ENCODE results near the gene MYO10. TPM values are rescaled to one million over a fixed set of nuclear protein-coding genes. Genes with fewer than 3 reads are reported as not detected.

Gene MYO10
- total RNA-seq, 4 donors from 2014 or later: 3.2 to 30.7 (median 22.9) TPM

DNA sequence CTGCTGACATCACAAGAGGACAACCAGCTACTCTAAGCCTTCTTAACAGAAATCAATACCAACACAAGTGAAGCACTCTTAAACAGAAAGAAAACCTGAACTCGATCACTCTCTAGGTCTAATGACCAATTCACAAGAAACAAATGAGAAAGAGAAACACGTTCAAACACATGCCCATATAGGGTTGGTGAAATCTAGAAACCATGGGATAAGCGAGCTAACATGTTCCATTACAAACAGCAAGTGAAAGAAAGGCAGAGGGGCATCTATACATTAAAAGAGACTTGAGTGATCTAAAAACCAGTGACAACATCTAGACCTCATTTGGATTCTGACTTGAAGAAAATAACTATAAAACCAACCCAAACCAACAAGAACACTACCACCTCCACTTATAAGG lies 244.4 kb downstream of the MYO10 start:
- H3K4me1 ChIP-seq: no peaks in the 10 kb centered on the region
- no peak overlapping the region for H3K4me3 ChIP-seq
- no peaks in the 10 kb centered on the region for H3K9me3 ChIP-seq
- intact Hi-C loops (cut with DNase I; ENCODE audit: low total_unique reads): no loop called here
- no peaks in the 10 kb centered on the region for H3K27me3 ChIP-seq
- no peaks in the 10 kb centered on the region for H3K36me3 ChIP-seq
- no peak overlapping the region for H3K27ac ChIP-seq
- TF ChIP-seq, protein P1, sequence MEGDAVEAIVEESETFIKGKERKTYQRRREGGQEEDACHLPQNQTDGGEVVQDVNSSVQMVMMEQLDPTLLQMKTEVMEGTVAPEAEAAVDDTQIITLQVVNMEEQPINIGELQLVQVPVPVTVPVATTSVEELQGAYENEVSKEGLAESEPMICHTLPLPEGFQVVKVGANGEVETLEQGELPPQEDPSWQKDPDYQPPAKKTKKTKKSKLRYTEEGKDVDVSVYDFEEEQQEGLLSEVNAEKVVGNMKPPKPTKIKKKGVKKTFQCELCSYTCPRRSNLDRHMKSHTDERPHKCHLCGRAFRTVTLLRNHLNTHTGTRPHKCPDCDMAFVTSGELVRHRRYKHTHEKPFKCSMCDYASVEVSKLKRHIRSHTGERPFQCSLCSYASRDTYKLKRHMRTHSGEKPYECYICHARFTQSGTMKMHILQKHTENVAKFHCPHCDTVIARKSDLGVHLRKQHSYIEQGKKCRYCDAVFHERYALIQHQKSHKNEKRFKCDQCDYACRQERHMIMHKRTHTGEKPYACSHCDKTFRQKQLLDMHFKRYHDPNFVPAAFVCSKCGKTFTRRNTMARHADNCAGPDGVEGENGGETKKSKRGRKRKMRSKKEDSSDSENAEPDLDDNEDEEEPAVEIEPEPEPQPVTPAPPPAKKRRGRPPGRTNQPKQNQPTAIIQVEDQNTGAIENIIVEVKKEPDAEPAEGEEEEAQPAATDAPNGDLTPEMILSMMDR (IDR thresholded peaks at IDR 0.05): no peak
- no peak for TF ChIP-seq POLR2A (IDR thresholded peaks at IDR 0.05)
- DNase-seq: no peak

DNA sequence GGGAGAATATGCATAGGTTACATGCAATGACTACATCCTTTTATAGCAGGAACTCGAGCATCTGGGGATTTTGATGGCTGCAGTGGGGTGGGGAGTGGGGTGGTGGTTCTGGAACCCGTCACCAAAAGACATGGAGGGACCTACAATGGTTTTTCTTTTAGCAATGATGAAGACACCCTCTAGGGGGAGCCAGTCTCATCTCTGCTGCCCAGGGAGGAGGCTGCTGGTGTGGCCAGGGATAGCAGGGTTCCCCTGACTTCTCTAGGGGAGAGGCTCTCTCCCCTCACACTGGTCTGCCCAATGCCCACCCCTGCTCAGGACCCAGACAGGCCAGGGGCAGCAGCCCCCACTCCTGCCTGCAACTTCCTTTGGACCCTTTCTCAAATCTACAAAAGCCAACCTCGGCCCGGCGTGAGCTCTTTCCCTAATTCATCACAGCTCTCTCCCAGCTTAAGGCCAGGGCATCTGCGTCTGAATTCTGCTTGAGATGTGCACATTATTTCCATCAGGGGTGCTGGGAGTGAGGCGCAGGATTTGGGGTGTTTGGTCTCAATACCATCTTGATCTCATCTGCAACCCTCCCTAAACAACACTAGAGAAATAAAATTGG lies 245.7 kb downstream of the MYO10 start:
- TF ChIP-seq POLR2A (IDR thresholded peaks at IDR 0.05): no peak
- TF ChIP-seq, protein P1 (IDR thresholded peaks at IDR 0.05): peak in 1 of 4 experiments; percentile 6
- Histone ChIP-seq H3K27ac (no peak overlapping the region), H3K4me3 (no peak overlapping the region), H3K9me3 (no peaks in the 10 kb centered on the region), H3K4me1 (no peaks in the 10 kb centered on the region), H3K36me3 (no peaks in the 10 kb centered on the region), H3K27me3 (no peaks in the 10 kb centered on the region)
- intact Hi-C loops (cut with DNase I; ENCODE audit: low total_unique reads): no loop called here
- DNase-seq: no peak

DNA sequence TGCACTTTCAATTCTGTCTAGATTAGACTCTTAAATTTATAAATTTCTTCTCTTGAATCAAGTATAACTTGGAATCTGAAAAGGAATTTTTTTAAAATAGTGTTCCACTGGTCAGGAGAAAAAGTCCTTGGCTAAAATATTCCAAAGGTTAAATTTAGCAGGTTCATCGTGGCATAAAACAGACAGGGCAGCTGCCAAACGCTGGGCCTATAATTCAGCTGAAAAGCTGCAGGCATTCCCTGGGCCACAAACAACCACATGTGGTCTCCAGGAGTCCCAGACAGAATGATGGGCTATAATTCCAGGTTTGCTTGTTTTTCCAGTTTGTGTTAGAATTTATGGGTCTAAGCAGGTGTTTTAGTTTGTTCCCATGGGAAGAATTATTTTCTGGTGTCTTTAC lies 248.2 kb downstream of the MYO10 start:
- intact Hi-C loops (cut with DNase I; ENCODE audit: low total_unique reads): no loop called here

DNA sequence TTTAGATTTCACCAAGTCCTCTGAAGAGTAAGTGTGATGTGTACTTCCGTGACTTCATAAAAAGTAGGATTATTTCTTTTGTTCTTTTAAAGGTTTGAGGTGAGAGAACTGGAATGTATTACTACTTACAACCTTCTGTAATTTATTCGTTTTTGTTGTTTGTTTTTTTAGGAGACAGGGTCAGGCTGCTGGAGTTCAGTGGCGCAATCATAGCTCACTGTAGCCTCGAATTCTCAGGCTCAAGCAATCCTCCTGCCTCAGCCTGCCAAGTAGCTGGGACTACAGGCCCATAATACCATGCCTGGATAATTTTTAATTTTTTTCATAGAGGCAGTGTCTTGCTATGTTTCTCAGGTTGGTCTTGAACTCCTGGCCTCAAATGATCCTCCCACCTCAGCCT lies 251.0 kb downstream of the MYO10 start:
- Histone ChIP-seq H3K27ac (no peak overlapping the region), H3K4me3 (no peak overlapping the region), H3K9me3 (no peaks in the 10 kb centered on the region), H3K27me3 (no peaks in the 10 kb centered on the region), H3K36me3 (no peaks in the 10 kb centered on the region), H3K4me1 (no peaks in the 10 kb centered on the region)
- no peak for DNase-seq
- intact Hi-C loops (cut with DNase I; ENCODE audit: low total_unique reads): no loop called here
- TF ChIP-seq, protein P1 (IDR thresholded peaks at IDR 0.05): no peak
- no peak for TF ChIP-seq POLR2A (IDR thresholded peaks at IDR 0.05)

More for the DNA sequence above, 248.2 kb downstream of the MYO10 start:
- Histone ChIP-seq H3K9me3 (no peaks in the 10 kb centered on the region), H3K27ac (no peak overlapping the region), H3K36me3 (no peaks in the 10 kb centered on the region), H3K4me3 (no peak overlapping the region), H3K27me3 (no peaks in the 10 kb centered on the region), H3K4me1 (no peaks in the 10 kb centered on the region)
- DNase-seq: no peak
- TF ChIP-seq, protein P1 (IDR thresholded peaks at IDR 0.05): no peak
- TF ChIP-seq POLR2A (IDR thresholded peaks at IDR 0.05): no peak

DNA sequence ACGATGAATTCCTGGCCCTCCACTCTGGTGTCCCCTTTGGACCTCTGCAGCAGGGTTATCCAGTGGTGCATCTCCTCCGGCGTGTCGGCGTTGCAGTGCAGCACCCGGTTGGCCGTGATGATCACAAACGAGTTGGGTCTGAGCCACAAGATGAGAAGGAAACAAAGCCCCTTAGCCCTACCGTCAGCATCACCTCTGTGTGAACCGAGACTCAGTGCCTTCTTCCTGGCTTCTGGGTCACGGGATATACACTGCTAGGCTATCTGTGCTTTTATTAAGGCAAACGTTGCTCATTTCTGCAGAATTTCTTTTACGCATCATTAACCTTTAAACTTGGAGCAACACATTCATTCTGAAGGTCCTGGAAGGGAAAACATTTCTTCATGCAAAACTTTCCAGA lies 254.2 kb downstream of the MYO10 start:
- H3K36me3 ChIP-seq: no peaks in the 10 kb centered on the region
- H3K4me1 ChIP-seq: no peaks in the 10 kb centered on the region
- H3K9me3 ChIP-seq: no peaks in the 10 kb centered on the region
- DNase-seq: no peak
- no peak overlapping the region for H3K4me3 ChIP-seq
- H3K27ac ChIP-seq: no peak overlapping the region
- no peak for TF ChIP-seq POLR2A (IDR thresholded peaks at IDR 0.05)
- TF ChIP-seq, protein P1 (IDR thresholded peaks at IDR 0.05): no peak
- intact Hi-C loops (cut with DNase I; ENCODE audit: low total_unique reads): no loop called here
- H3K27me3 ChIP-seq: no peaks in the 10 kb centered on the region
